IMR-90 (cell line): ENCODE data around the gene CD6. TPM values are rescaled to one million over a fixed set of nuclear protein-coding genes. Genes with fewer than 3 reads are reported as not detected.

Experiments used
- ATAC-seq: fragments of 200-7000 bp; cut with Tn5 transposase; 2 replicates; pipeline ENCODE4 v1.9.1; 2020; ENCODE audit warnings: low read depth, mild to moderate bottlenecking, moderate library complexity
- BruUV-seq: library from RNA; stranded (reverse); fragments of 400-500 nt; replicated peaks from 2 replicates; lab custom pipeline; 2021; lab: Mats Ljungman, UMichigan
- CTCF ChIA-PET: fragments of 300-600 bp; formaldehyde crosslinking; extraction: SDS; loops from one replicate; lab custom pipeline; 2021; ENCODE audit warnings: antibody characterized with exemption; lab: Yijun Ruan, JAX
- POLR2A ChIA-PET: fragments of 300-600 bp; sonication (Branson Sonifier 250); formaldehyde crosslinking; loops from one replicate; lab custom pipeline; 2022; ENCODE audit warnings: antibody characterized with exemption; ENCODE audit not compliant: unreplicated experiment; lab: Charles Lee
- DNase-seq: peaks from one replicate; pipeline ENCODE4 v3.0.0; 2013
- H2AFZ ChIP-seq: replicated peaks from 2 replicates; pipeline ENCODE3; 2013; ENCODE audit warnings: low read length, mild to moderate bottlenecking; ENCODE audit not compliant: poor library complexity
- H2AK5ac ChIP-seq: 2 replicates; pipeline ENCODE4 v1.6.1; 2013; ENCODE audit warnings: low read depth, low read length, inconsistent platforms
- H2AK9ac ChIP-seq: replicated peaks from 2 replicates; pipeline ENCODE3; 2013; ENCODE audit warnings: mild to moderate bottlenecking, low read depth, low read length, moderate library complexity; ENCODE audit not compliant: poor library complexity
- H2BK120ac ChIP-seq: 2 replicates; pipeline ENCODE4 v1.6.1; 2013; ENCODE audit warnings: low read depth, low read length, inconsistent platforms
- H2BK15ac ChIP-seq: 3 replicates; pipeline ENCODE4 v1.6.1; 2013; ENCODE audit warnings: low read depth, low read length, inconsistent platforms
- H2BK20ac ChIP-seq: 2 replicates; pipeline ENCODE4 v1.6.1; 2013; ENCODE audit warnings: low read depth, mild to moderate bottlenecking, inconsistent platforms, low read length, moderate library complexity
- H2BK5ac ChIP-seq: 2 replicates; pipeline ENCODE4 v1.6.1; 2013; ENCODE audit warnings: mild to moderate bottlenecking, low read depth, low read length, inconsistent platforms; ENCODE audit not compliant: poor library complexity, severe bottlenecking
- H3K14ac ChIP-seq: replicated peaks from 2 replicates; pipeline ENCODE4 v1.6.1; 2013; ENCODE audit warnings: low read depth, low read length, inconsistent platforms
- H3K18ac ChIP-seq: 2 replicates; pipeline ENCODE4 v1.6.1; 2013; ENCODE audit warnings: low read depth, low read length, control low read depth
- H3K23ac ChIP-seq: 2 replicates; pipeline ENCODE4 v1.6.1; 2013; ENCODE audit warnings: low read depth, low read length, inconsistent platforms
- H3K27ac ChIP-seq: 2 replicates; pipeline ENCODE4 v1.5.1; 2013; ENCODE audit warnings: mild to moderate bottlenecking, control low read depth, low read length; ENCODE audit not compliant: insufficient read depth
- H3K27me3 ChIP-seq: 2 replicates; pipeline ENCODE4 v1.6.1; 2013; ENCODE audit warnings: low read length; ENCODE audit not compliant: control insufficient read depth, insufficient read depth
- H3K36me3 ChIP-seq: 2 replicates; pipeline ENCODE4 v1.6.1; 2013; ENCODE audit warnings: low read length, mixed read lengths; ENCODE audit not compliant: control insufficient read depth, insufficient read depth
- H3K4ac ChIP-seq: 2 replicates; pipeline ENCODE4 v1.6.1; 2013; ENCODE audit warnings: low read depth, low read length, inconsistent platforms
- H3K4me1 ChIP-seq: 2 replicates; pipeline ENCODE4 v1.6.1; 2013; ENCODE audit warnings: low read length, mixed read lengths; ENCODE audit not compliant: control insufficient read depth, insufficient read depth
- H3K4me2 ChIP-seq: 2 replicates; pipeline ENCODE4 v1.6.1; 2013; ENCODE audit warnings: low read depth, mild to moderate bottlenecking, control low read depth, low read length, moderate library complexity
- H3K4me3 ChIP-seq: 2 replicates; pipeline ENCODE4 v1.5.1; 2013; ENCODE audit warnings: low read depth, mild to moderate bottlenecking, control low read depth, low read length, moderate library complexity; ENCODE audit not compliant: insufficient read depth
- H3K56ac ChIP-seq: 2 replicates; pipeline ENCODE4 v1.6.1; 2013; ENCODE audit warnings: low read length, inconsistent platforms; ENCODE audit not compliant: insufficient read depth; ENCODE audit errors: extremely low read depth
- H3K79me1 ChIP-seq, 2 experiments: 2 replicates each; pipeline ENCODE4 v1.6.1; 2013; ENCODE audit warnings: low read length in 2 of 2, inconsistent platforms in 1 of 2, low read depth in 1 of 2
- H3K9ac ChIP-seq: 2 replicates; pipeline ENCODE4 v1.6.1; 2013; ENCODE audit warnings: low read depth, low read length, control low read depth
- H3K9me1 ChIP-seq: 2 replicates; pipeline ENCODE4 v1.6.1; 2013; ENCODE audit warnings: low read length, inconsistent platforms; ENCODE audit not compliant: insufficient read depth
- H3K9me3 ChIP-seq: 2 replicates; pipeline ENCODE4 v1.6.1; 2013; ENCODE audit warnings: low read length; ENCODE audit not compliant: control insufficient read depth, insufficient read depth
- H4K20me1 ChIP-seq: 2 replicates; pipeline ENCODE4 v1.6.1; 2013; ENCODE audit warnings: low read length, inconsistent platforms; ENCODE audit not compliant: insufficient read depth
- H4K5ac ChIP-seq: 2 replicates; pipeline ENCODE4 v1.6.1; 2013; ENCODE audit warnings: mild to moderate bottlenecking, low read depth, low read length, control low read depth
- H4K8ac ChIP-seq, 2 experiments: 2 replicates each; pipeline ENCODE4 v1.6.1; 2013; ENCODE audit warnings: low read depth in 2 of 2, low read length in 2 of 2, control low read depth in 1 of 2, inconsistent platforms in 1 of 2
- H4K91ac ChIP-seq: 2 replicates; pipeline ENCODE4 v1.6.1; 2013; ENCODE audit warnings: low read depth, low read length, inconsistent platforms; ENCODE audit not compliant: insufficient read depth
- BHLHE40 ChIP-seq: fragments of 150-350 bp; IDR thresholded peaks from 2 replicates; pipeline ENCODE4 v1.6.1; 2016; ENCODE audit warnings: mild to moderate bottlenecking, low read depth, low read length
- CEBPB ChIP-seq: IDR thresholded peaks from 2 replicates; pipeline ENCODE4 v1.6.1; 2012; ENCODE audit warnings: low read depth, low read length, improper control_type of control experiment
- CHD1 ChIP-seq: IDR thresholded peaks from 2 replicates; pipeline ENCODE4 v1.6.1; 2012; ENCODE audit warnings: low read depth, low read length, improper control_type of control experiment
- FOS ChIP-seq: fragments of 150-350 bp; IDR thresholded peaks from 2 replicates; pipeline ENCODE4 v1.6.1; 2016; ENCODE audit warnings: low read depth, low read length
- MAFK ChIP-seq: IDR thresholded peaks from 2 replicates; pipeline ENCODE4 v1.6.1; 2012; ENCODE audit warnings: low read depth, low read length, improper control_type of control experiment
- MAZ ChIP-seq: IDR thresholded peaks from 2 replicates; pipeline ENCODE4 v1.6.1; 2012; ENCODE audit warnings: low read depth, mild to moderate bottlenecking, low read length, improper control_type of control experiment, moderate library complexity, borderline replicate concordance
- MXI1 ChIP-seq: IDR thresholded peaks from 2 replicates; pipeline ENCODE4 v1.6.1; 2012; ENCODE audit warnings: low read depth, mild to moderate bottlenecking, low read length, moderate library complexity, borderline replicate concordance
- NFE2L2 ChIP-seq: fragments of 150-350 bp; IDR thresholded peaks from 2 replicates; pipeline ENCODE4 v1.6.1; 2016; ENCODE audit warnings: low read depth, mild to moderate bottlenecking, low read length
- POLR2A ChIP-seq: IDR thresholded peaks from 2 replicates; pipeline ENCODE4 v1.6.1; 2012; ENCODE audit warnings: mild to moderate bottlenecking, low read depth, low read length
- RAD21 ChIP-seq: IDR thresholded peaks from 2 replicates; pipeline ENCODE4 v1.6.1; 2012; ENCODE audit warnings: low read length, improper control_type of control experiment
- RCOR1 ChIP-seq: IDR thresholded peaks from 2 replicates; pipeline ENCODE4 v1.6.1; 2012; ENCODE audit warnings: mild to moderate bottlenecking, low read length, improper control_type of control experiment; ENCODE audit not compliant: insufficient replicate concordance
- RFX5 ChIP-seq: IDR thresholded peaks from 2 replicates; pipeline ENCODE4 v1.8.0; 2012; ENCODE audit warnings: low read depth, mild to moderate bottlenecking, low read length, moderate library complexity
- SMC3 ChIP-seq: fragments of 150-350 bp; IDR thresholded peaks from 2 replicates; pipeline ENCODE4 v1.6.1; 2016; ENCODE audit warnings: low read depth, mild to moderate bottlenecking, antibody characterized with exemption, low read length, moderate library complexity
- WGBS, 2 experiments: methylation state at CpG; one replicate each; pipeline versions ENCODE4 v1.1.5 to v1.1.7; 2013; ENCODE audit warnings: missing lambda C conversion rate in 2 of 2; ENCODE audit not compliant: insufficient read length in 1 of 2; ENCODE audit errors: extremely low coverage in 2 of 2; 5-methylcytosine and 5-hydroxymethylcytosine counted together
- dilution Hi-C: fragments of 300-500 bp; cut with HindIII; formaldehyde crosslinking; loops from one replicate; pipeline ENCODE4 v1.14.3; 2018; ENCODE audit warnings: low sequenced_read_pairs; ENCODE audit not compliant: unreplicated experiment
- in situ Hi-C: fragments of 300-500 bp; cut with MboI; formaldehyde crosslinking; loops from 3 replicates; pipeline ENCODE4 v1.14.3; 2019; ENCODE audit warnings: low sequenced_read_pairs, inconsistent platforms, mixed read lengths
- intact Hi-C: fragments of 100-400 bp; cut with micrococcal nuclease; formaldehyde crosslinking; loops from 2 replicates; pipeline ENCODE4 v1.10.0; 2022
- polyA plus RNA-seq, 3 experiments: library from polyadenylated mRNA; depleted of rRNA; stranded (reverse); fragments of >200 nt; gene quantifications; 2 replicates each; pipeline ENCODE4 v1.2.3, GENCODE V29; 2012; ENCODE audit warnings: low replicate concordance in 1 of 3
- total RNA-seq: library from RNA; depleted of rRNA; stranded (reverse); fragments of >200 nt; gene quantifications from 2 replicates; pipeline ENCODE4 v1.2.3, GENCODE V29; 2012
- TF ChIP-seq, protein P1 (sequence below): fragments of 150-350 bp; IDR thresholded peaks from 2 replicates; pipeline ENCODE4 v1.6.1; 2017; ENCODE audit warnings: mild to moderate bottlenecking, antibody characterized with exemption, low read length, low read depth
- TF ChIP-seq, protein P2 (sequence below): conservative IDR thresholded peaks from 2 replicates; pipeline ENCODE4 v1.5.1; 2012; ENCODE audit warnings: mild to moderate bottlenecking, low read depth, low read length, improper control_type of control experiment
- TF ChIP-seq, protein P3 (sequence below): fragments of 150-350 bp; IDR thresholded peaks from 2 replicates; pipeline ENCODE4 v1.6.1; 2016; ENCODE audit warnings: low read depth, mild to moderate bottlenecking, low read length, moderate library complexity, borderline replicate concordance

The CD6 gene
- total and polyA plus RNA-seq, 2 of the 4 experiments (the other 2 are of a cell fraction) = not detected

DNA sequence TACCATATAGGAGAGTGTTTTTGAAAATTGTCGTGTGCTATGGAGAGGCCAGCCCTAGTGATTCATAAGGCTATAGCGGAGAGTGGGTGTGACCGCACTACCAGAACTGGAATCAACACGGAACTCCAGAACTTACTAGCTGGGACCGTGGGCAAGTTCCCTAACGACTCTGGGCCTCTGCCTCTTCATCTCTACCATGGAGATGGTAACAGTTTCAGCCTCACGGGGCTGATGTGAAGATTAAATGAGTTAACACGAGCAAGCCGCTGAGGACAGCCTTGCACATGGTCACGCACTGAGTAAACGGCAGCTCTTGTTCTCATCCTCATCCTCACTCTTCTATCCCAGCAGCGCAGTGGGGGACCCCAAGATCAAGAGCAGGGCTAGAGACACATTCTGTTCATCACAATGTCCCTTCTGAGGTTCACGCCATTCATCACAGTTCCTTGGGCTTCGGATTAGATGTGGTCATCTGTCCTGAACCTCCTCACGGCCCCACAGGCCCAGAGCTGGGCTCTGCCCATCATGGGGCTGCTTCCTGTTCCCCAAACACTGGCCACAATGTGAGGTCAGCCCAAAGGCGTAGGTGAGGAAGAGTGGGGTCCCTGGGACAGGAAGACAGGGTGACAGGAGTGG is 83.6 kb downstream of the CD6 start:
- CTCF ChIA-PET = interaction anchor here (0.6 kb wide), 1 partner anchor 35 kb away, joined by 4 read pairs; no protein-coding TSS in a partner anchor
- no TSS peak for BruUV-seq
- intact Hi-C loops = no loop called here

More for the DNA sequence above, 83.6 kb downstream of the CD6 start:
- ATAC-seq = no peak
- H3K9ac ChIP-seq = no peak overlapping the region
- TF ChIP-seq MAZ (no peak), CHD1 (no peak), NFE2L2 (no peak), CEBPB (no peak), MXI1 (no peak), POLR2A (no peak), RCOR1 (no peak), RFX5 (no peak), MAFK (no peak), FOS (no peak), RAD21 (no peak), BHLHE40 (no peak), SMC3 (no peak)
- TF ChIP-seq, protein P1, sequence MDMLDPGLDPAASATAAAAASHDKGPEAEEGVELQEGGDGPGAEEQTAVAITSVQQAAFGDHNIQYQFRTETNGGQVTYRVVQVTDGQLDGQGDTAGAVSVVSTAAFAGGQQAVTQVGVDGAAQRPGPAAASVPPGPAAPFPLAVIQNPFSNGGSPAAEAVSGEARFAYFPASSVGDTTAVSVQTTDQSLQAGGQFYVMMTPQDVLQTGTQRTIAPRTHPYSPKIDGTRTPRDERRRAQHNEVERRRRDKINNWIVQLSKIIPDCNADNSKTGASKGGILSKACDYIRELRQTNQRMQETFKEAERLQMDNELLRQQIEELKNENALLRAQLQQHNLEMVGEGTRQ = no peak
- TF ChIP-seq, protein P2, sequence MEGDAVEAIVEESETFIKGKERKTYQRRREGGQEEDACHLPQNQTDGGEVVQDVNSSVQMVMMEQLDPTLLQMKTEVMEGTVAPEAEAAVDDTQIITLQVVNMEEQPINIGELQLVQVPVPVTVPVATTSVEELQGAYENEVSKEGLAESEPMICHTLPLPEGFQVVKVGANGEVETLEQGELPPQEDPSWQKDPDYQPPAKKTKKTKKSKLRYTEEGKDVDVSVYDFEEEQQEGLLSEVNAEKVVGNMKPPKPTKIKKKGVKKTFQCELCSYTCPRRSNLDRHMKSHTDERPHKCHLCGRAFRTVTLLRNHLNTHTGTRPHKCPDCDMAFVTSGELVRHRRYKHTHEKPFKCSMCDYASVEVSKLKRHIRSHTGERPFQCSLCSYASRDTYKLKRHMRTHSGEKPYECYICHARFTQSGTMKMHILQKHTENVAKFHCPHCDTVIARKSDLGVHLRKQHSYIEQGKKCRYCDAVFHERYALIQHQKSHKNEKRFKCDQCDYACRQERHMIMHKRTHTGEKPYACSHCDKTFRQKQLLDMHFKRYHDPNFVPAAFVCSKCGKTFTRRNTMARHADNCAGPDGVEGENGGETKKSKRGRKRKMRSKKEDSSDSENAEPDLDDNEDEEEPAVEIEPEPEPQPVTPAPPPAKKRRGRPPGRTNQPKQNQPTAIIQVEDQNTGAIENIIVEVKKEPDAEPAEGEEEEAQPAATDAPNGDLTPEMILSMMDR = no peak
- TF ChIP-seq, protein P3, sequence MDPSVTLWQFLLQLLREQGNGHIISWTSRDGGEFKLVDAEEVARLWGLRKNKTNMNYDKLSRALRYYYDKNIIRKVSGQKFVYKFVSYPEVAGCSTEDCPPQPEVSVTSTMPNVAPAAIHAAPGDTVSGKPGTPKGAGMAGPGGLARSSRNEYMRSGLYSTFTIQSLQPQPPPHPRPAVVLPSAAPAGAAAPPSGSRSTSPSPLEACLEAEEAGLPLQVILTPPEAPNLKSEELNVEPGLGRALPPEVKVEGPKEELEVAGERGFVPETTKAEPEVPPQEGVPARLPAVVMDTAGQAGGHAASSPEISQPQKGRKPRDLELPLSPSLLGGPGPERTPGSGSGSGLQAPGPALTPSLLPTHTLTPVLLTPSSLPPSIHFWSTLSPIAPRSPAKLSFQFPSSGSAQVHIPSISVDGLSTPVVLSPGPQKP = no peak
- WGBS, 2 experiments = 83% methylated on average over 2 of the region's 16 CpGs; no CpG with 5 or more reads in 1 of the 2 experiments
- no peaks in the 10 kb centered on the region for H4K20me1 ChIP-seq
- in situ Hi-C loops = no loop called here
- H2BK20ac ChIP-seq = no peak overlapping the region
- no peak overlapping the region for H3K4ac ChIP-seq
- dilution Hi-C loops = no loop called here
- no peak overlapping the region for H3K14ac ChIP-seq
- DNase-seq = no peak
- H3K18ac ChIP-seq = no peak overlapping the region
- no peak overlapping the region for H4K5ac ChIP-seq
- H3K23ac ChIP-seq = no peak overlapping the region
- H2AK9ac ChIP-seq = no peak overlapping the region
- no peak overlapping the region for H3K4me3 ChIP-seq
- H3K27ac ChIP-seq = no peak overlapping the region
- POLR2A ChIA-PET = no interaction called here
- peaks cover 34% of the 10 kb centered on the region for H3K27me3 ChIP-seq
- no peak overlapping the region for H4K91ac ChIP-seq
- H3K9me1 ChIP-seq = no peaks in the 10 kb centered on the region
- H3K4me1 ChIP-seq = no peaks in the 10 kb centered on the region
- H3K9me3 ChIP-seq = no peaks in the 10 kb centered on the region
- H3K4me2 ChIP-seq = no peak overlapping the region
- H2AK5ac ChIP-seq = no peak overlapping the region
- H3K56ac ChIP-seq = no peak overlapping the region
- no peak overlapping the region for H2BK120ac ChIP-seq
- no peak overlapping the region for H2BK5ac ChIP-seq
- H3K79me1 ChIP-seq = no peaks in the 10 kb centered on the region
- H3K36me3 ChIP-seq = no peaks in the 10 kb centered on the region
- no peak overlapping the region for H4K8ac ChIP-seq
- H2BK15ac ChIP-seq = no peak overlapping the region
- H2AFZ ChIP-seq = no peak overlapping the region
